H1 (cell line): Measurements from ENCODE around the gene PPP3CB. TPM values are rescaled to one million over a fixed set of nuclear protein-coding genes. Genes with fewer than 3 reads are reported as not detected.

Experiments used
- ASH2L ChIP-seq: fragments of 200-600, 300-600 bp; sonication (generic); IDR thresholded peaks from one replicate; pipeline ENCODE4 v1.7.1; 2017; ENCODE audit warnings: low read length
- BACH1 ChIP-seq: IDR thresholded peaks from 2 replicates; pipeline ENCODE4 v1.6.1; 2012; ENCODE audit warnings: low read length, improper control_type of control experiment
- CEBPB ChIP-seq: IDR thresholded peaks from 2 replicates; pipeline ENCODE4 v1.6.1; 2012; ENCODE audit warnings: low read depth, low read length
- CHD7 ChIP-seq: fragments of 300-600 bp; sonication (generic); IDR thresholded peaks from 2 replicates; pipeline ENCODE4 v1.7.1; 2012; ENCODE audit warnings: low read length, moderate library complexity, mild to moderate bottlenecking, inconsistent platforms; ENCODE audit not compliant: insufficient replicate concordance
- CREB1 ChIP-seq: IDR thresholded peaks from 2 replicates; pipeline ENCODE4 v1.6.1; 2012; ENCODE audit warnings: inconsistent platforms
- E2F6 ChIP-seq: IDR thresholded peaks from 2 replicates; pipeline ENCODE4 v1.6.1; 2012; ENCODE audit warnings: inconsistent platforms
- GABPA ChIP-seq: IDR thresholded peaks from 2 replicates; pipeline ENCODE4 v1.6.1; 2011; ENCODE audit warnings: mild to moderate bottlenecking, low read length, moderate library complexity, borderline replicate concordance; ENCODE audit not compliant: insufficient read depth
- GTF2F1 ChIP-seq: IDR thresholded peaks from 2 replicates; pipeline ENCODE4 v1.6.1; 2012; ENCODE audit warnings: low read depth, low read length, improper control_type of control experiment, borderline replicate concordance
- SAP30 ChIP-seq: fragments of 300-600 bp; sonication (generic); IDR thresholded peaks from 2 replicates; pipeline ENCODE4 v1.7.1; 2012; ENCODE audit warnings: low read length, moderate library complexity, mild to moderate bottlenecking, inconsistent platforms; ENCODE audit not compliant: insufficient read depth, insufficient replicate concordance
- SP2 ChIP-seq: IDR thresholded peaks from 2 replicates; pipeline ENCODE4 v1.6.1; 2012; ENCODE audit warnings: mild to moderate bottlenecking, low read length, inconsistent platforms
- TEAD4 ChIP-seq: IDR thresholded peaks from 2 replicates; pipeline ENCODE4 v1.6.1; 2012; ENCODE audit warnings: low read depth, low read length, inconsistent platforms, mixed read lengths
- polyA plus RNA-seq, 7 experiments: library from polyadenylated mRNA; depleted of rRNA in 3 of 7; stranded (reverse) in 5 of 7; unstranded in 2 of 7; fragments of >200 nt in 5 of 7; fragments of 200-250 nt in 2 of 7; gene quantifications; 1 replicate in 5 of 7; 2 replicates in 1 of 7; 4 replicates in 1 of 7; pipeline versions ENCODE4 v1.2.1 to v1.2.3, GENCODE V29; 2011 to 2013; ENCODE audit warnings: missing spikeins in 2 of 7, mixed read lengths in 2 of 7
- total RNA-seq: library from RNA; stranded (reverse); fragmentation: NEBNext Ultra II Directional; extraction: Animal tissue kit (Norgen Biotek cat#: 25700); gene quantifications from 2 replicates; pipeline ENCODE4 v1.2.1, GENCODE V29; 2021

Gene PPP3CB
- total and polyA plus RNA-seq, 2 of the 8 experiments (the other 6 are each of a cell fraction or from before 2014, with no cell fraction given) = 10.5 to 36.3 TPM

- TF ChIP-seq SAP30 (no peak), SP2 (no peak), GABPA (no peak), CHD7 (no peak), BACH1 (peak; percentile 64), GTF2F1 (no peak), TEAD4 (no peak), CREB1 (peak; percentile 75), CEBPB (no peak), E2F6 (0 out of 2 replicates have a peak, but pooled peaks have one; percentile 23), ASH2L (no peak)
These were observed 82.1 kb downstream of the PPP3CB start, which contains the start of gene ANXA7 (continued) for GRCh38 chr10:73413528-73414229.
